BE2C (cell line): ENCODE results near the gene CTDSPL.

Source experiments
- DNase-seq: peaks from one replicate; pipeline ENCODE4 v3.0.0-alpha.2; 2020
- H3K27me3 ChIP-seq: fragments of 250-450 bp; sonication (Bioruptor Pico); 2 replicates; pipeline ENCODE4 v1.5.1; 2020; ENCODE audit warnings: mild to moderate bottlenecking
- H3K36me3 ChIP-seq: fragments of 250-450 bp; sonication (Bioruptor Pico); 2 replicates; pipeline ENCODE4 v1.5.1; 2020; ENCODE audit warnings: mild to moderate bottlenecking
- H3K4me1 ChIP-seq: fragments of 250-450 bp; sonication (Bioruptor Pico); 2 replicates; pipeline ENCODE4 v1.5.1; 2020
- H3K4me3 ChIP-seq: 2 replicates; pipeline ENCODE4 v1.5.1; 2011; ENCODE audit warnings: low read depth, low read length
- H3K9me3 ChIP-seq: fragments of 250-450 bp; sonication (Bioruptor Pico); 2 replicates; pipeline ENCODE4 v1.5.1; 2020
- CTCF ChIP-seq: IDR thresholded peaks from 2 replicates; pipeline ENCODE4 v1.5.1; 2012; ENCODE audit warnings: mild to moderate bottlenecking, low read depth, low read length

Gene CTDSPL

GRCh38 chr3:37995652-37996641, 134.3 kb downstream of the CTDSPL start:
- no peak overlapping the region for H3K4me3 ChIP-seq
- no peaks in the 10 kb centered on the region for H3K36me3 ChIP-seq
- no peak for TF ChIP-seq CTCF
- H3K9me3 ChIP-seq, result no peaks in the 10 kb centered on the region
- DNase-seq, result no peak
- no peaks in the 10 kb centered on the region for H3K27me3 ChIP-seq
- H3K4me1 ChIP-seq, result no peaks in the 10 kb centered on the region

GRCh38 chr3:37996785-37997301, 135.2 kb downstream of the CTDSPL start:
- TF ChIP-seq CTCF, result peak; percentile 78
- Histone ChIP-seq H3K27me3 (no peaks in the 10 kb centered on the region), H3K9me3 (no peaks in the 10 kb centered on the region), H3K4me3 (no peak overlapping the region), H3K36me3 (no peaks in the 10 kb centered on the region), H3K4me1 (no peaks in the 10 kb centered on the region)
- peak; percentile 66 for DNase-seq

GRCh38 chr3:37997342-37997741, 135.7 kb downstream of the CTDSPL start:
- H3K4me3 ChIP-seq, result no peak overlapping the region
- no peak for DNase-seq
- no peaks in the 10 kb centered on the region for H3K36me3 ChIP-seq
- H3K9me3 ChIP-seq, result no peaks in the 10 kb centered on the region
- H3K27me3 ChIP-seq, result no peaks in the 10 kb centered on the region
- H3K4me1 ChIP-seq, result no peaks in the 10 kb centered on the region
- TF ChIP-seq CTCF, result no peak

- no peaks in the 10 kb centered on the region for H3K36me3 ChIP-seq
- no peaks in the 10 kb centered on the region for H3K27me3 ChIP-seq
- no peak overlapping the region for H3K4me3 ChIP-seq
- no peaks in the 10 kb centered on the region for H3K4me1 ChIP-seq
- H3K9me3 ChIP-seq, result no peaks in the 10 kb centered on the region
- TF ChIP-seq CTCF, result no peak
- DNase-seq, result no peak
Observed at GRCh38 chr3:37997791-37998370, 136.2 kb downstream of the CTDSPL start.

- TF ChIP-seq CTCF, result no peak
- no peak for DNase-seq
- no peaks in the 10 kb centered on the region for H3K36me3 ChIP-seq
- H3K9me3 ChIP-seq, result no peaks in the 10 kb centered on the region
- no peaks in the 10 kb centered on the region for H3K27me3 ChIP-seq
- H3K4me3 ChIP-seq, result no peak overlapping the region
- H3K4me1 ChIP-seq, result no peaks in the 10 kb centered on the region
Observed at GRCh38 chr3:37999836-38000235, 138.2 kb downstream of the CTDSPL start.
